ENCODE data around the gene CUEDC1. TPM values are rescaled to one million over a fixed set of nuclear protein-coding genes. Genes with fewer than 3 reads are reported as not detected.

Gene CUEDC1
- total RNA-seq, 4 donors from 2014 or later: 30.3 to 72.2 (median 51.2) TPM

- no peak overlapping the region for H3K4me3 ChIP-seq
- intact Hi-C loops (cut with DNase I): no loop called here
- no peak for DNase-seq (ENCODE audit: extremely low spot score)
- peaks cover 48 to 73% (median 70%) of the 10 kb centered on the region in 4 donors for H3K4me1 ChIP-seq
- H3K27ac ChIP-seq (replicated peaks in 1 of 4): peak overlapping the region; percentile 88 to 96 (median 94)
- TF ChIP-seq POLR2A (IDR thresholded peaks at IDR 0.05; ENCODE audit: low read depth) (no peak), EP300 (IDR thresholded peaks at IDR 0.05) (no peak), POLR2AphosphoS5 (IDR thresholded peaks at IDR 0.05) (no peak)
- TF ChIP-seq, protein P1, sequence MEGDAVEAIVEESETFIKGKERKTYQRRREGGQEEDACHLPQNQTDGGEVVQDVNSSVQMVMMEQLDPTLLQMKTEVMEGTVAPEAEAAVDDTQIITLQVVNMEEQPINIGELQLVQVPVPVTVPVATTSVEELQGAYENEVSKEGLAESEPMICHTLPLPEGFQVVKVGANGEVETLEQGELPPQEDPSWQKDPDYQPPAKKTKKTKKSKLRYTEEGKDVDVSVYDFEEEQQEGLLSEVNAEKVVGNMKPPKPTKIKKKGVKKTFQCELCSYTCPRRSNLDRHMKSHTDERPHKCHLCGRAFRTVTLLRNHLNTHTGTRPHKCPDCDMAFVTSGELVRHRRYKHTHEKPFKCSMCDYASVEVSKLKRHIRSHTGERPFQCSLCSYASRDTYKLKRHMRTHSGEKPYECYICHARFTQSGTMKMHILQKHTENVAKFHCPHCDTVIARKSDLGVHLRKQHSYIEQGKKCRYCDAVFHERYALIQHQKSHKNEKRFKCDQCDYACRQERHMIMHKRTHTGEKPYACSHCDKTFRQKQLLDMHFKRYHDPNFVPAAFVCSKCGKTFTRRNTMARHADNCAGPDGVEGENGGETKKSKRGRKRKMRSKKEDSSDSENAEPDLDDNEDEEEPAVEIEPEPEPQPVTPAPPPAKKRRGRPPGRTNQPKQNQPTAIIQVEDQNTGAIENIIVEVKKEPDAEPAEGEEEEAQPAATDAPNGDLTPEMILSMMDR (IDR thresholded peaks at IDR 0.05): no peak
- H3K36me3 ChIP-seq: peaks cover 0 to 39% (median 35%) of the 10 kb centered on the region in 4 donors
- H3K9me3 ChIP-seq: no peaks in the 10 kb centered on the region
- WGBS: 83% methylated on average over 8 of the region's 8 CpGs
- H3K27me3 ChIP-seq: no peaks in the 10 kb centered on the region
These were observed 90.9 kb downstream of the CUEDC1 start for GRCh38 chr17:57864273-57864672.

DNA sequence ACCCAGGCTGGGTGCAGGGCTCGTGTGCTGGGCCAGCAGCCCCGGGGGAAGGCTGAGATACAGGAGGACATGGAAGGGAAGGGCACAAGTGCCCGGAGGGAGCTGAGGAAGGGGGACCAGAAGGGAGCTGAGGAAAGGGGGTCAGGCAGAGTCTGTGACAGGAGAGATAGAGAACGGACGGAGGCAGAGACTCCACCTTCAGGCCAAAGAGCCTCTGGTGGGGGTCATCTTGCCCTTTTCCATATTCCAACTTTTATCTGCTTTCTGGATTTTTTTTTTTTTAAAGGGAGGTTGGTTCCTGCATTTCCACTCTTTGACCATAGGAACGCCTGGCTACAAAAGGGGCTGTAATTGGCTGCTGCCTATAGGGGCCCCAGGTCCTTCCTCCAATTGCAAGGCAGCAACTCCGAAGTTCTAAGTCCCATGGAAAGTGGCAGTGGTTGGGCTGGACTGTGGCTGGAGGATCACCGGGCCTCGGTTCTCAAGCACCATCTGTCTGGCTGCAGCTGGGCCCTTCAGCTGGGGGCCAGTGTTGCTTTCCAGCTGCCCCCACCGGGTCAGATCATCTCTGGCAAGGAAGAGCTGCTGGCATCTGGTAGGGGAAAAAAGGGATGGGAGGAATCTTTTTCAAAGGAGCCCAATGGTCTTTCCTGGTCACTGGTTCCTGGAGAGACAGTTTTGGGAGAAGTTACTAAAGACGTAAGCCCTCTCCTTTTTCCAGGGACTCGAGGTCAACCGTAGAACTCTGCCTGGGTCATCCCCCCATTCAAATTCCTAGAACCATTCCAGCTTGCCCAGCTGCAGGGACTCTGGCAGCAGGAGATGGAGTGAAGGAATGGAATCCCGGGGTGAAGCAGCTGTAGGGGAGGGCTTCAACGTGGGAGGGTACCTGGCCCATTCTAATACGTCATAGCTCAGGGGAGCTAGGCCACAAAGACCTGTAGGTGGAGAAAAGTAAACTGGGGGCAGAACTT lies 92.2 kb downstream of the CUEDC1 start:
- Histone ChIP-seq H3K27ac (replicated peaks in 1 of 4) (peak overlapping the region; percentile 88 to 96 (median 94)), H3K9me3 (no peaks in the 10 kb centered on the region), H3K4me1 (peaks cover 39 to 72% (median 68%) of the 10 kb centered on the region in 4 donors), H3K36me3 (peaks cover 0 to 39% (median 30%) of the 10 kb centered on the region in 4 donors), H3K4me3 (peak overlapping the region in 2 of 4 donors; percentile 60 to 63), H3K27me3 (no peaks in the 10 kb centered on the region)
- TF ChIP-seq, protein P1 (IDR thresholded peaks at IDR 0.05): no peak
- TF ChIP-seq POLR2AphosphoS5 (IDR thresholded peaks at IDR 0.05) (no peak), POLR2A (IDR thresholded peaks at IDR 0.05; ENCODE audit: low read depth) (no peak), EP300 (IDR thresholded peaks at IDR 0.05) (no peak)
- WGBS: 51% methylated on average over 16 of the region's 16 CpGs
- intact Hi-C loops (cut with DNase I): no loop called here
- DNase-seq (ENCODE audit: extremely low spot score): no peak

- TF ChIP-seq EP300 (IDR thresholded peaks at IDR 0.05) (no peak), POLR2AphosphoS5 (IDR thresholded peaks at IDR 0.05) (peak; percentile 87 to 91)
- peaks cover 0 to 35% (median 25%) of the 10 kb centered on the region in 4 donors for H3K36me3 ChIP-seq
- H3K27ac ChIP-seq (replicated peaks in 1 of 4): peak overlapping the region; percentile 88 to 96 (median 94)
- H3K27me3 ChIP-seq: no peaks in the 10 kb centered on the region
- intact Hi-C loops (cut with DNase I): no loop called here
- WGBS: 17% methylated on average over 1 of the region's 58 CpGs
- H3K4me3 ChIP-seq: peak overlapping the region; percentile 60 to 71 (median 64)
- DNase-seq (ENCODE audit: extremely low spot score): peak; percentile 95
- H3K4me1 ChIP-seq: peaks cover 39 to 72% (median 67%) of the 10 kb centered on the region in 4 donors
- H3K9me3 ChIP-seq: no peaks in the 10 kb centered on the region
These were observed 93.2 kb downstream of the CUEDC1 start for GRCh38 chr17:57861790-57862693.

DNA sequence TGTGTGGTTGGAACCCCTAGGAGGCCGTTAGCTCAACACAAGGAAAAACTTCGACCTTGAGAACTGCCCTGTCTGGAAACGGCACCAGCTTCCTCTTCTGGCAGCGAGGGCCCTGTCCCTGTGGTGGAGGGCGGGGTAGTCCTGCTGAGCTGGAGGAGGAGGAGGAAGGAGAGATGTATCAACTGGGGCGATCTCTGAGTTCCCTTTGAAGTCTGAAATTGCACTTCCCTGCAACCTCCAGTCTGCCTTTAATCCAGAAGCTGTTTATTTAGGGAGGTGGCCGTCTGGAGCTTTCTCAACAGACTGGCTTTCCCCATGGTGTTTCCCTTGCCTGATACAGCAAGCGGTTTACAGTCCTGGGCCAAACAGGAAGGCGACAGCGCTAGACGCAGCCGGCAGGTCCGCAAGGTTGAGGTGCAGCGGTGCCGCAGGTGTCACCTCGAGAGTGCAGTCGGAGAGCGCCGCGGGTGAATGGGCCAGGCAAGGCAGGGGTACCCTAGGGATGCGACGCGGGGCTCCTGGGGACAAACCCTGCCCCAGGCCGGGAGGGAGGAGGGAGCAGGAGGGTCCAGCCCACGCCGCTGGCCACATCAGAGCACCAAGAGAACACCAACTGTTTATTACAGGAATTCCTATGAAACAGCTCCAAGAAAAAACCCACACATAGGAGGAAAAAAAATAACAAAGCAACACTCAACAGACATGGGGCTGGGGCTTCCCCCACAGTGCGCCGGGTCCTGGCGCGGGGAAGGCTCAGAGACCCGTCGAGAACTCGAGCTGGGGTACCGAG lies 94.0 kb downstream of the CUEDC1 start:
- TF ChIP-seq, protein P1 (IDR thresholded peaks at IDR 0.05): no peak
- peak in 1 of 2 donors; percentile 23 for TF ChIP-seq POLR2AphosphoS5 (IDR thresholded peaks at IDR 0.05)
- Histone ChIP-seq H3K4me3 (peak overlapping the region; percentile 60 to 71 (median 64)), H3K36me3 (peaks cover 0 to 26% (median 19%) of the 10 kb centered on the region in 4 donors), H3K27me3 (no peaks in the 10 kb centered on the region), H3K4me1 (peaks cover 39 to 77% (median 68%) of the 10 kb centered on the region in 4 donors), H3K27ac (replicated peaks in 1 of 4) (peak overlapping the region; percentile 88 to 96 (median 94)), H3K9me3 (no peaks in the 10 kb centered on the region)
- WGBS: 13% methylated on average over 21 of the region's 34 CpGs
- DNase-seq (ENCODE audit: extremely low spot score): peak; percentile 94
- intact Hi-C loops (cut with DNase I): no loop called here
